Left ventricle myocardium inferior (tissue), 1 donor: ENCODE results near the gene EPHA4. TPM values are rescaled to one million over a fixed set of nuclear protein-coding genes. Genes with fewer than 3 reads are reported as not detected.

Experiments
- DNase-seq: peaks from one replicate; pipeline ENCODE4 v3.0.0-alpha.2; 2020
- H3K27ac ChIP-seq: fragments of 200-600 bp; replicated peaks from 2 replicates; pipeline ENCODE4 v1.8.0; 2021
- H3K27me3 ChIP-seq: fragments of 200-600 bp; 2 replicates; pipeline ENCODE4 v1.8.0; 2021; ENCODE audit warnings: low read depth
- H3K36me3 ChIP-seq: fragments of 200-600 bp; 2 replicates; pipeline ENCODE4 v1.8.0; 2021
- H3K4me1 ChIP-seq: fragments of 200-600 bp; 2 replicates; pipeline ENCODE4 v1.8.0; 2021
- H3K4me3 ChIP-seq: fragments of 200-600 bp; 2 replicates; pipeline ENCODE4 v1.8.0; 2021; ENCODE audit warnings: mild to moderate bottlenecking, moderate library complexity
- H3K9me3 ChIP-seq: fragments of 200-600 bp; replicated peaks from 2 replicates; pipeline ENCODE4 v1.8.0; 2021
- intact Hi-C: fragments of 100-400 bp; cut with micrococcal nuclease; formaldehyde crosslinking; loops from one replicate; pipeline ENCODE4 v1.11.0; 2022
- total RNA-seq: library from RNA; stranded (reverse); fragmentation: NEBNext Ultra II Directional; extraction: Animal tissue kit (Norgen Biotek cat#: 25700); gene quantifications from one replicate; pipeline ENCODE4 v1.2.1, GENCODE V29; 2021
- TF ChIP-seq, protein P1 (sequence below): fragments of 200-600 bp; IDR thresholded peaks from 2 replicates; pipeline ENCODE4 v1.8.0; 2021; ENCODE audit warnings: antibody characterized with exemption, mild to moderate bottlenecking, borderline replicate concordance
- donor health status: DM: no; HTN: yes; CAD: no; lungs with severe emphysema.

Gene EPHA4
- total RNA-seq, 1 donor from 2014 or later = 40.6 TPM

DNA sequence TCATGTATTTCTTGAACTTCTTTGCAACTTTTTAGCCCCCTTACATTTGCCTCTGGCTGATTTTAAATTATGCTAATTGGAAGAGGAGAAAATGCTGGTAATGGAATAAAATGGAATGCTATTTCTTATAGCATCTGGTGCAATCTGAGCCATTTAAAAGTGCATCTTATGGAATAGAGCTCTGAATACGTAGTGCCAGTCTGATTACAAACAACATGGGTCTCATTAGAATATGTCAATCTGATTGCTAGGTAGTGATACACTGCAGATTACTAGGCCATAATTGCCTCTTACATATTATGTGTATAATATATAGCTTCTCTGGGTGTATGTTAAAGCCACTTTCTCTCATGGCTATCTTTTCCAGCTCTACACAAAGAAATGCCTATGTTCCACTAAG is 159.1 kb downstream of the EPHA4 start:
- peaks cover 4% of the 10 kb centered on the region for H3K9me3 ChIP-seq
- no peaks in the 10 kb centered on the region for H3K27me3 ChIP-seq
- H3K27ac ChIP-seq = no peak overlapping the region
- no peak overlapping the region for H3K4me3 ChIP-seq
- no peak for DNase-seq
- no peaks in the 10 kb centered on the region for H3K4me1 ChIP-seq
- H3K36me3 ChIP-seq = no peaks in the 10 kb centered on the region
- TF ChIP-seq, protein P1, sequence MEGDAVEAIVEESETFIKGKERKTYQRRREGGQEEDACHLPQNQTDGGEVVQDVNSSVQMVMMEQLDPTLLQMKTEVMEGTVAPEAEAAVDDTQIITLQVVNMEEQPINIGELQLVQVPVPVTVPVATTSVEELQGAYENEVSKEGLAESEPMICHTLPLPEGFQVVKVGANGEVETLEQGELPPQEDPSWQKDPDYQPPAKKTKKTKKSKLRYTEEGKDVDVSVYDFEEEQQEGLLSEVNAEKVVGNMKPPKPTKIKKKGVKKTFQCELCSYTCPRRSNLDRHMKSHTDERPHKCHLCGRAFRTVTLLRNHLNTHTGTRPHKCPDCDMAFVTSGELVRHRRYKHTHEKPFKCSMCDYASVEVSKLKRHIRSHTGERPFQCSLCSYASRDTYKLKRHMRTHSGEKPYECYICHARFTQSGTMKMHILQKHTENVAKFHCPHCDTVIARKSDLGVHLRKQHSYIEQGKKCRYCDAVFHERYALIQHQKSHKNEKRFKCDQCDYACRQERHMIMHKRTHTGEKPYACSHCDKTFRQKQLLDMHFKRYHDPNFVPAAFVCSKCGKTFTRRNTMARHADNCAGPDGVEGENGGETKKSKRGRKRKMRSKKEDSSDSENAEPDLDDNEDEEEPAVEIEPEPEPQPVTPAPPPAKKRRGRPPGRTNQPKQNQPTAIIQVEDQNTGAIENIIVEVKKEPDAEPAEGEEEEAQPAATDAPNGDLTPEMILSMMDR = no peak
- intact Hi-C loops = no loop called here

DNA sequence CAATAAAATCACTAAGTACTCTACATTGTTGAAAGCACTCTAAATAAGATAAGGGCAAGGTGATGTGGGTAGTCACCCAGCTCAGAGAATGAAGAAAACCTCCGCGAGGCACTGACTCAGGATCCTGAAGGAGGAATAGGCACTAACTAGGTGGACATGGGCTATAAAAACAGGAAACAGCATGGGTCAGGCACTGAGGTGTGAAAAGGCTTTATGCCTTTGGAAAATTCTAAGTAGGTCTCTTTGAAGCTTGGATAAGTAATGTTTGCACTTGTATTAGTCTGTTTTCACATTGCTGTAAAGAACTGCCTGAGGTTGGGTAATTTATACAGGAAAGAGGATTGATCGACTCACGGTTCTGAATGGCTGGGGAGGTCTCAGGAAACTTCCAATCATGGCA is 161.6 kb downstream of the EPHA4 start:
- H3K4me3 ChIP-seq = no peak overlapping the region
- H3K27ac ChIP-seq = no peak overlapping the region
- H3K27me3 ChIP-seq = no peaks in the 10 kb centered on the region
- TF ChIP-seq, protein P1 = no peak
- no peaks in the 10 kb centered on the region for H3K4me1 ChIP-seq
- no peaks in the 10 kb centered on the region for H3K36me3 ChIP-seq
- peaks cover 10% of the 10 kb centered on the region for H3K9me3 ChIP-seq
- intact Hi-C loops = no loop called here
- DNase-seq = no peak

DNA sequence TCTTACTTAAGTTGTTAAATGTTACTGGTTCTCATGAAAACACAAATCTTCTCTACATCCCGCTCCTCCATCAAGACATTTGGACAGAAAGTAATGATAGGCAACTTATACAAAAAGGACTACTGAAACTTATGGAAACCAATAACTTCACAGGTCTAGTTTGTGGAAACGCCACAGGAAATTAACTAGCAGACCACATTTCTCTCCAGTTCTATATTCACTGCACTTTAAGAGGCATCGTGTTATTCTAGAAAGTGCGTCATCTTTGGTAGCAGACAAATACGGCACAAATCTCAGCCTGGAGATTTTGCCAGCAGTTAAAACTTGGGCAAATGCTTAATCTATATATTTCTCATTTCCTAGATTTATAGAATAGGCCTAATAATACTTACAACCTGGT is 164.3 kb downstream of the EPHA4 start:
- H3K27ac ChIP-seq = no peak overlapping the region
- no peak overlapping the region for H3K4me3 ChIP-seq
- peaks cover 10% of the 10 kb centered on the region for H3K9me3 ChIP-seq
- no peaks in the 10 kb centered on the region for H3K27me3 ChIP-seq
- TF ChIP-seq, protein P1 = no peak
- H3K4me1 ChIP-seq = no peaks in the 10 kb centered on the region
- no peak for DNase-seq
- no peaks in the 10 kb centered on the region for H3K36me3 ChIP-seq
- intact Hi-C loops = no loop called here

DNA sequence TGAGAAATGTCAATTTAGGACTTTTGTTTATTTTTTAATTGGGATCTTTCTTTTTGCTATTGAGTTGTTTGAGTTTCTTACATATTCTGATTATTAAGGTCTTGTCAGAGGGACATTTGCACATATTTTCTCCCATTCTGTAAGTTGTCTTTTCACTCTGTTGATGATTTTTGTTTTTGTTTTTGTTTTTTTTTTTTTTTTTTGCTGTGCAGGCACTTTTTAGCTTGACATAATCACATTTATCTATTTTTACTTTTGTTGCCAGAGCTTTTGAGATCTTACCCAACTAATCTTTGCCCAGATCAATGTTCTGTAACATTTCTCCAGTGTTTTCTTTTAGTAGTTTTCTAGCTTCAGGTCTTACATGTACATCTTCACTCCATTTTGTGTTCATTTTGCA is 166.6 kb downstream of the EPHA4 start:
- Histone ChIP-seq H3K27ac (no peak overlapping the region), H3K27me3 (no peaks in the 10 kb centered on the region), H3K36me3 (no peaks in the 10 kb centered on the region), H3K4me1 (no peaks in the 10 kb centered on the region), H3K9me3 (peaks cover 10% of the 10 kb centered on the region), H3K4me3 (no peak overlapping the region)
- DNase-seq = no peak
- intact Hi-C loops = no loop called here
- TF ChIP-seq, protein P1 = no peak

DNA sequence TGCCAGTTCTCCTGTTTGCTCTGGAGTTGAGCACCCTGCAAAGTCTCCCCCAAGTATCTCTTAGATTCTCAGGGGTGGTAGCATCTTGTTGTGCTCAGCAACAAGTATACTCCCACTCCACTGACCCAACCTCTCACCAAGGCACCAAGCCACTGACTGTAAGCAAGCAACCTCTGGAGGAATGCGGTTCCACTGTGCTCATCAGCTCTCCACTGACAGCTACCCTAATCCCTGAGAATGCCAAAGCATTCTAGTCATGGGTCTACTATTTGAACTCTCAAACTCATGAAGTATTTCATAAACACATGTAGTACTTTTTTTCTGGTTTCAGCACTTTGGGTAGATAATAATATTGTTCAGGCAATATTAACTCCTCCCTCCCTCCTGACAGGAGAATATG is 170.0 kb downstream of the EPHA4 start:
- no peaks in the 10 kb centered on the region for H3K4me1 ChIP-seq
- no peaks in the 10 kb centered on the region for H3K36me3 ChIP-seq
- DNase-seq = no peak
- TF ChIP-seq, protein P1 = no peak
- no peak overlapping the region for H3K27ac ChIP-seq
- H3K4me3 ChIP-seq = no peak overlapping the region
- intact Hi-C loops = no loop called here
- no peaks in the 10 kb centered on the region for H3K27me3 ChIP-seq
- peaks cover 10% of the 10 kb centered on the region for H3K9me3 ChIP-seq

DNA sequence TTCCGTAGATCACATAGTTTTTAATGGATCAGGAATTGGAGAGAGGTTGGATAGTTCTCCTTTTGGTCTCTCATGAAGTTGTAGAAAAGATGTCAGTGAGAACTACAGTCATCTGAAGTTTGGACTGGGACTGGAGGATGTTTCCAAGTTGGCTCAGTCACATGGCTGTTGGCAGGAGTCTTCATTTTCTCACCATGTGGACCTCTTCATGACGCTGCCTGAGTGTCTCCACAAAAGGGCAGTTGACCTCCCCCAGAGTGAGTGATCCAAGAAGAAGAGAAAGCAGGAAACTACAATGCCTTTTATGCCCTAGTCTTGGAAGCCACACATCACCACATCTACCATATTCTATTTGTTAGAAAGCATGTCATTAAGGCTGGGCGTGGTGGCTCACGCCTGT is 171.7 kb downstream of the EPHA4 start:
- TF ChIP-seq, protein P1 = no peak
- Histone ChIP-seq H3K9me3 (no peaks in the 10 kb centered on the region), H3K27me3 (no peaks in the 10 kb centered on the region), H3K4me3 (no peak overlapping the region), H3K27ac (no peak overlapping the region), H3K36me3 (no peaks in the 10 kb centered on the region), H3K4me1 (no peaks in the 10 kb centered on the region)
- no peak for DNase-seq
- intact Hi-C loops = no loop called here
